ENCODE measurements around the gene GNAQ.

GRCh38 chr9:77766587-77766986 is 265.0 kb downstream of the GNAQ start:
- TF ChIP-seq CTCF (IDR thresholded peaks at IDR 0.05): no peak
- TF ChIP-seq POLR2A (IDR thresholded peaks at IDR 0.05): no peak

Data from body of pancreas (tissue), 4 donors.